ENCODE data around the gene SLC34A1. TPM values are rescaled to one million over a fixed set of nuclear protein-coding genes. Genes with fewer than 3 reads are reported as not detected.

Gene SLC34A1
- total and polyA plus RNA-seq, 2 of the 13 experiments (the other 11 are each of a cell fraction or from before 2014, with no cell fraction given): 0.03 to 0.20 TPM

- TF ChIP-seq BRF2 (CRISPR knock-in tag; IDR thresholded peaks at IDR 0.05) (no peak), ZNF567 (CRISPR knock-in tag; IDR thresholded peaks at IDR 0.05; ENCODE audit: borderline replicate concordance) (no peak), PITX1 (CRISPR knock-in tag; IDR thresholded peaks at IDR 0.05) (peak; percentile 63), HNF4G (IDR thresholded peaks at IDR 0.05; ENCODE audit: borderline replicate concordance, low read depth, low read length) (peak; percentile 58), HNF4G (CRISPR knock-in tag; IDR thresholded peaks at IDR 0.05; ENCODE audit: borderline replicate concordance, low read depth) (peak; percentile 68; the same call in 1 of the 2 replicates), GFI1 (CRISPR knock-in tag; IDR thresholded peaks at IDR 0.05; ENCODE audit: borderline replicate concordance) (0 out of 2 replicates have a peak, but pooled peaks have one; percentile 36), ZBTB37 (CRISPR knock-in tag; IDR thresholded peaks at IDR 0.05) (0 out of 2 replicates have a peak, but pooled peaks have one; percentile 47), GABPA (IDR thresholded peaks at IDR 0.05; ENCODE audit: low read depth, low read length) (no peak), GABPA (CRISPR knock-in tag; IDR thresholded peaks at IDR 0.05; ENCODE audit: low read depth) (peak; percentile 58), ZNF747 (CRISPR knock-in tag; IDR thresholded peaks at IDR 0.05; ENCODE audit: borderline replicate concordance) (peak; percentile 63; the same call in 1 of the 2 replicates), ZNF652 (CRISPR knock-in tag; IDR thresholded peaks at IDR 0.05; ENCODE audit: borderline replicate concordance, low read depth) (no peak; the same call in none of the 2 replicates), MYPOP (CRISPR knock-in tag; IDR thresholded peaks at IDR 0.05) (peak; percentile 90), MIXL1 (CRISPR knock-in tag; IDR thresholded peaks at IDR 0.05) (peak; percentile 91), ZNF563 (CRISPR knock-in tag; IDR thresholded peaks at IDR 0.05) (no peak), MEF2D (CRISPR knock-in tag; IDR thresholded peaks at IDR 0.05) (0 out of 2 replicates have a peak, but pooled peaks have one; percentile 35), TRIM24 (CRISPR knock-in tag; IDR thresholded peaks at IDR 0.05) (no peak), PHF8 (CRISPR knock-in tag; IDR thresholded peaks at IDR 0.05) (peak; percentile 67), RAD21 (CRISPR knock-in tag; IDR thresholded peaks at IDR 0.05) (peak; percentile 13; the same call in 1 of the 2 replicates), MXD3 (CRISPR knock-in tag; IDR thresholded peaks at IDR 0.05) (peak; percentile 67; the same call in 1 of the 2 replicates), HBP1 (CRISPR knock-in tag; IDR thresholded peaks at IDR 0.05; ENCODE audit: low read depth) (0 out of 2 replicates have a peak, but pooled peaks have one; percentile 52), ZNF780A (CRISPR knock-in tag; IDR thresholded peaks at IDR 0.05) (no peak), ZKSCAN1 (IDR thresholded peaks at IDR 0.05; ENCODE audit: low read length) (no peak), FOXJ3 (CRISPR knock-in tag; IDR thresholded peaks at IDR 0.05; ENCODE audit: borderline replicate concordance) (peak; percentile 73), KLF13 (CRISPR knock-in tag; IDR thresholded peaks at IDR 0.05) (no peak), NFRKB (IDR thresholded peaks at IDR 0.05) (no peak), KLF11 (CRISPR knock-in tag; IDR thresholded peaks at IDR 0.05) (no peak)
Measured at GRCh38 chr5:177378884-177379883, 5.0 kb upstream of the SLC34A1 start (continued).
